NT2/D1 (cell line): ENCODE results near the gene ZNF555.

Experiments used
- YY1 ChIP-seq: IDR thresholded peaks from 2 replicates; pipeline ENCODE4 v1.6.1; 2011; ENCODE audit not compliant: insufficient read length, insufficient read depth
- ZNF274 ChIP-seq: IDR thresholded peaks from 2 replicates; pipeline ENCODE4 v1.6.1; 2011; ENCODE audit warnings: mild to moderate bottlenecking, low read depth, low read length

DNA sequence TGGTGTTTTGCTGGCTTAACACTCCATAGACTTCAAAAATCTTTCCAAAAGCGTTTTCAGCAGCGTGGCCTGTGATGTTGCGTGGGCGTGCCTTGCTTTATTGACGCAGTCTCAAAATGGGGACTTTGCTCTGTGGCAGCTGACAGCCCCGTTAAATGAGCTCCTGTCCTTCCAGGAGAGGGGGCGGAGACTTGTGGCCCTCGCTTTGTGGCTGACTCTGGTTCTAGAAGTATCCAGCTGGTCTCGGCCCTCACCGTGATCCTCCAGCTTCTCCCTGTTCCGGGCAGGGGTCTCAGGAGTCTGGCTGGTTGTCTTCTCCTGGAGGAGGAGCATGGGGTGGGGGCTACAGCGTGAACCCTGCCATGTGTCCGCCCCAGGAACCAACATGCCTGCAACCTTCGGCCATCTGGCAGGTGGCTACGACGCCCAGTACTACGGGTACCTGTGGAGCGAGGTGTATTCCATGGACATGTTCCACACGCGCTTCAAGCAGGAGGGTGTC lies 30.0 kb upstream of the ZNF555 start:
- TF ChIP-seq YY1 (no peak), ZNF274 (no peak)
